AG09309 (cell line): ENCODE results near the gene TBX15.

Experiments used
- DNase-seq: peaks from one replicate; pipeline ENCODE4 v3.0.0-alpha.2; 2010; ENCODE audit warnings: low read depth
- H3K4me3 ChIP-seq: 2 replicates; pipeline ENCODE4 v1.5.1; 2011; ENCODE audit warnings: mild to moderate bottlenecking, low read depth, low read length, moderate library complexity; ENCODE audit not compliant: control insufficient read depth
- TF ChIP-seq, protein P1 (sequence below): IDR thresholded peaks from 2 replicates; pipeline ENCODE4 v1.5.1; 2011; ENCODE audit warnings: mild to moderate bottlenecking, low read depth, low read length, inconsistent platforms; ENCODE audit not compliant: insufficient read depth, control insufficient read depth; ENCODE audit errors: missing control alignments

The TBX15 gene

DNA sequence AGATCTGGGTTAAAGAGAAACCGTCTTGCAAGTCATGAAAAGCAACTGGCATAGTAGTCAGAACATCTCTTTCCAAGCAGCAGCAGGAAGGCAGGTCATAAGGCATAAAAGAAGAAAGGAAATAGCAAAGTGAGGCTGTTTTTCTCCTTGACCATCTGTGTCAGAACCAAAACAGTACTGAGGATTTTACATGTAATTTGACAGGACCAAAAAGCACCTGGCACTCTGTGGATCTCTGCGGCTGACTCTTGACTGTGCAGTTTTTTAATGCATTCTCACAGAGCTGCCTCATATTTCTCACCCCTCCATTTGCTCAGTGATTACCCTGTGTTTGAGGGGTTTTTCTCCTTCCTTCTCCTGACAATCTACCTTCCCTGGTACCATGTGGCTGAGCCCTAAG is 17.7 kb downstream of the TBX15 start:
- DNase-seq = no peak
- TF ChIP-seq, protein P1, sequence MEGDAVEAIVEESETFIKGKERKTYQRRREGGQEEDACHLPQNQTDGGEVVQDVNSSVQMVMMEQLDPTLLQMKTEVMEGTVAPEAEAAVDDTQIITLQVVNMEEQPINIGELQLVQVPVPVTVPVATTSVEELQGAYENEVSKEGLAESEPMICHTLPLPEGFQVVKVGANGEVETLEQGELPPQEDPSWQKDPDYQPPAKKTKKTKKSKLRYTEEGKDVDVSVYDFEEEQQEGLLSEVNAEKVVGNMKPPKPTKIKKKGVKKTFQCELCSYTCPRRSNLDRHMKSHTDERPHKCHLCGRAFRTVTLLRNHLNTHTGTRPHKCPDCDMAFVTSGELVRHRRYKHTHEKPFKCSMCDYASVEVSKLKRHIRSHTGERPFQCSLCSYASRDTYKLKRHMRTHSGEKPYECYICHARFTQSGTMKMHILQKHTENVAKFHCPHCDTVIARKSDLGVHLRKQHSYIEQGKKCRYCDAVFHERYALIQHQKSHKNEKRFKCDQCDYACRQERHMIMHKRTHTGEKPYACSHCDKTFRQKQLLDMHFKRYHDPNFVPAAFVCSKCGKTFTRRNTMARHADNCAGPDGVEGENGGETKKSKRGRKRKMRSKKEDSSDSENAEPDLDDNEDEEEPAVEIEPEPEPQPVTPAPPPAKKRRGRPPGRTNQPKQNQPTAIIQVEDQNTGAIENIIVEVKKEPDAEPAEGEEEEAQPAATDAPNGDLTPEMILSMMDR = no peak
- H3K4me3 ChIP-seq = no peak overlapping the region

DNA sequence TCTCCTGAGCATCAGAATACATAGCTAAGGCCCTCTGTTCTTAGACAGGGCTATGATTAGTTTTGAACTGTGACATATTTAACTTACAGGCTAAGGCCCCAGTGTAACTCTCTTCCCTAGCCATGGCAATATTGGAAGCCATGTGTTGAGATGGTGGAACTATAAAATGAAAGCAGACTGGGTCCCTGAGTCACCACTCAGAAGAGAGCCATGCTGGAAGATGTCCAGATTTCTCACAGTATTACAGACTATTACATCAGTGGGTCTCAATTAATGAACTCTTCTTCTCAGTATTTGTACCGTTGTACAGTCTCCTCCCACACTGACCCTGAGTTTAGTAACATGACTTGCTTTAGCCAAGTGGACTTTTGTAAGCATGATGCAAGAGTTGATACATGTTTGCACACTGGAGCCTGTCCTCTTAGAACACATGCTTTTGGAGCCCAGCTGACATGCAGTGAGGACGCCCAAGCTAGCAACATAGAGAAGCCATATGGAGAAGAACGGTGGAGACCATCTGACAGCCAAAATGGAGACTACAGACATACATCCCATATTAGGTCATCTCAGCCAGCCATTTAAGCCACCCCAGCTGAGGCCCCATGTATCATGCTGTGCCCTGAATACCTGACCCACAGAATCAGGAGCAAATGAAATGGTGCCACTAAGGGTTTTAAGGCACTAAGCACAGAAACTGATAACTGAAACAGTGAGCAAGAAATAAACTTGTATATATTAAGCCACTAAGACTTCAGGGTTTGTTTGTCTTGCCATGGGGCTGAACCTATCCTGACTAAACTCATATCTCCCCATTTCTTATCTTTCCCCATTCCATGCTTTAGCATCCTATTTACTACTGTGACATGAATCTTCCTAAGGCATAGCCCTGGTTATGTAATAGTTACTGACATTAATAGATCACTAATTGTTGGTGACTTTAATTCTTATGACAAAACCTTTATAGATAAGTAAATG is 24.4 kb downstream of the TBX15 start:
- H3K4me3 ChIP-seq = no peak overlapping the region
- DNase-seq = peak; percentile 90
- TF ChIP-seq, protein P1 = no peak

DNA sequence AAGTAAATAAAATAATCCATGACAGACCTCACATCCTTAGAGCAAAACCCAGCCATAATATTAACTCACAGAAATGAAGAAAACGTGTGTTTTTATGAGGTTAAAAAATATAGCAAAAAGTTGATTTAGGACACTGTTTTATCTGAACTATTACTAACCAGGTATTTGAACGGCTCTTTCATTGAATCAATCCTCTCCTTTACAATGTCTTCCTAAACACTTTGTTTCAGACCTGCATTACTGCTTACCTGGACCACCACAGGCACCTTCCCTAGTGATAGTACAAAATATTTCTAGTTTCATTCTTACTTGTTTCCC is 25.0 kb downstream of the TBX15 start:
- TF ChIP-seq, protein P1 = no peak
- no peak overlapping the region for H3K4me3 ChIP-seq
- no peak for DNase-seq

DNA sequence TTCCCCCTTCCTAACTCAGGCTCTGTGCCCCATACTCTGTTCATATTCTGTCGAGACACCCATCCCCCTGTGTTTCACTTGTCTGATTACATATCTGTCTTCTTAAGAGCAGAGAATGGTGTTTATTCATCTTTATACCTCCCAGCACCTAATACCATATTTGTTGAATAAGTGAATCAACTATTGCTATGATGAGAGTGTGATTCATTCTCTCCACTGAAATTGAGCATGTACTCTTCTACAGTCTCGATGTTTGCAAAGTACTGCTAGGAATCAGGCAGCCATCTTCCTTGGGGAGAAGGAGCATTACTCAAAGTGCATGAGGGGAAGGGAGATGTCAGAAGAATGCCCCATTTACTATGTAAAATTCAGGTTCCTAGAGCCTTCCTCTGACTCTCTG is 27.0 kb downstream of the TBX15 start:
- TF ChIP-seq, protein P1 = no peak
- H3K4me3 ChIP-seq = no peak overlapping the region
- DNase-seq = no peak

DNA sequence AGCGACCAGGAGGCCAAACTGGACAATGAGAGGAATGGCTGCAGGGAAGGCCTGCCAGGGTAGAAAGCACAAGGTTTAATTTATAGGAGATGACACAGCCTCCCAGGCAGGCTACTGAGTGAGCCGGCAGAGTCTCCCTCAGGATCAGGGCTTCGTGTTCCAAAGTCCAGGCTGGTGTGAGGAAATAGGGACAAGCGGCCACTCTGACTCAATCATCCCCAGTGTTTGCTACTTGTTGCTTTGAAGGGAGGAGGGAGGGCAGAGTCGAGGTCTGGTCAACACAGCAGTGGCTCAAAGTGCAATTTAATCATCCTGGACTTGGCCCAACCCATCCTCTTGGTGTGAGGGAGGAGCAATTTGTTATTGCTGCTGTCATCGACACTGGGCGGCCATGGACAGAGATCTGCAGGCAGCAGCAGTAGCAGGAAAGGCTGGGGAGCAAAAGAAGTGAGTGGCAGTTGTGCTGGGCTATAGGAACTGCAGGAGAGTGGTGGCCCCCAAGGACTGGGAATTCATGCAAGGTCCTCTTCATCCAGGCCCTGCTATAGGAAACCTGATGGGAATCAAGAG is 27.5 kb downstream of the TBX15 start:
- DNase-seq = peak; percentile 72
- H3K4me3 ChIP-seq = no peak overlapping the region
- TF ChIP-seq, protein P1 = no peak

DNA sequence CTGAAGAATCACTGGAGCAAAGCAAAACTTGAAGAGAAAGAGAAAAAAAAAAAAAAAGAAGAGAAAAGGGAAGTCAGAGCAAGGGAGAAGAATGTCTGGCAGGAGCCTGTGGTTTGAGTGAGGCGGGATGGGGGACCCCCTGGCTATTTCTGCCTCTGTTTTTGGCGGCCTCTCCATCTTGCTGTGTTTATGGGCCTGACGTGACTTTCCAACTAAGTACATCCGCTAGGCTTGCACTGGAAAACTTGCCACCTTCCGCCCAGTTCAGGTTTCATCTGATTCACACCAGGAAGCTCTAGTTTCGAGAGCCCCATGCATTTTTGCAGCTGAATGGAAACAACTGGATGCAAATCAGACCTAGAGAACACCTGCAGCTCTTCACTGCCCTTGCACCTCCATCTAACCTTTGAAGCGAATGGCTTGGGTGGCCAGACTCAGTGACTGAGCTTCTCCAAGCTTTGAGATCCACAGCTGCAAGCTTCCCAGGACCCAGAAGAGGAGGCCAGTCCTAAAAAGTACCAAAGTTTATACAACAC is 28.0 kb downstream of the TBX15 start:
- DNase-seq = no peak
- no peak overlapping the region for H3K4me3 ChIP-seq
- TF ChIP-seq, protein P1 = no peak
